SH-SY5Y (cell line): Measurements from ENCODE around the gene IRX5.

Experiments used
- GATA2 ChIP-seq: IDR thresholded peaks from 2 replicates; pipeline ENCODE4 v1.6.1; 2011; ENCODE audit warnings: mild to moderate bottlenecking, low read depth, low read length
- GATA3 ChIP-seq: IDR thresholded peaks from 2 replicates; pipeline ENCODE4 v1.6.1; 2011; ENCODE audit warnings: low read depth, mild to moderate bottlenecking, low read length, moderate library complexity

DNA sequence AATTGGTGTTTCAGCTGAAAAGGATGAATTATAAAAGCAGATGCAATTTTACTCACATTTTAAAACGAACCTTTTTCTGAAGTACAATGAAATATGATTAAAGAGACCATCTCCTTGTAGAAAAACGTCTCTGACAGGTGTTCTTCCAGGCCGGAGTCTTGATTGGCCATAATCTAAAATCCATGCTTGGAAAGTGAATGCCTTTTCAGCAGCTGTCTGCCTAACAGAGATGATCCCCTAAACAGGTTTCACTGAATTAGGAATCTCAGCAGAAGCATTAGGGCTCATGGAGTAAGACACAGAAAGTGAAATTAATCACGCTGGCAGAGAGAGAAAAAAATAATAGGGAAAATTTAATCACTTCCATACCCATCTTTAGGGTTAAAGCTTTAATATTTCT, 39.3 kb upstream of the IRX5 start:
- TF ChIP-seq GATA2, result no peak
- no peak for TF ChIP-seq GATA3
